Small intestine (tissue), 7 donors: ENCODE measurements around the gene DNASE2B. TPM values are rescaled to one million over a fixed set of nuclear protein-coding genes. Genes with fewer than 3 reads are reported as not detected.

Experiments used
- DNase-seq, 2 donors: peaks; one replicate each; pipeline versions ENCODE4 v3.0.0 to v3.0.0-alpha.2; 2013
- FAIRE-seq: peaks from 2 replicates; lab custom pipeline; 2012; peaks lifted over from hg19 to GRCh38; lab: Jason Lieb, UNC
- H3K27ac ChIP-seq, 3 donors: one replicate each; pipeline ENCODE4 v1.5.1; 2013; ENCODE audit warnings: low read length in 2 of 3, mild to moderate bottlenecking in 2 of 3, control low read depth in 1 of 3, inconsistent platforms in 1 of 3, low read depth in 1 of 3, moderate library complexity in 1 of 3
- H3K27me3 ChIP-seq, 3 donors: one replicate each; pipeline ENCODE4 v1.6.1; 2013; ENCODE audit warnings: low read length in 3 of 3, inconsistent platforms in 1 of 3; ENCODE audit not compliant: control insufficient read depth in 3 of 3, insufficient read depth in 3 of 3
- H3K36me3 ChIP-seq, 3 donors: one replicate each; pipeline ENCODE4 v1.6.1; 2013; ENCODE audit warnings: low read length in 3 of 3, inconsistent platforms in 1 of 3, low read depth in 1 of 3, mild to moderate bottlenecking in 1 of 3, moderate library complexity in 1 of 3; ENCODE audit not compliant: control insufficient read depth in 3 of 3, insufficient read depth in 2 of 3
- H3K4me1 ChIP-seq, 3 donors: one replicate each; pipeline ENCODE4 v1.6.1; 2013; ENCODE audit warnings: low read length in 2 of 3, inconsistent platforms in 1 of 3, low read depth in 1 of 3, mild to moderate bottlenecking in 1 of 3, moderate library complexity in 1 of 3; ENCODE audit not compliant: control insufficient read depth in 3 of 3, insufficient read depth in 2 of 3
- H3K4me3 ChIP-seq, 3 donors: one replicate each; pipeline ENCODE4 v1.5.1; 2013; ENCODE audit warnings: low read length in 3 of 3, control low read depth in 1 of 3, inconsistent platforms in 1 of 3, low read depth in 1 of 3, mild to moderate bottlenecking in 1 of 3, moderate library complexity in 1 of 3
- H3K9me3 ChIP-seq, 2 donors: one replicate each; pipeline ENCODE4 v1.6.1; 2013; ENCODE audit warnings: low read depth in 1 of 2, low read length in 1 of 2; ENCODE audit not compliant: control insufficient read depth in 2 of 2, insufficient read depth in 1 of 2
- WGBS, 3 donors: extraction: QIAGEN DNeasy Blood & Tissue Kit; methylation state at CpG; one replicate each; pipeline ENCODE4 v1.1.7; 2013; 5-methylcytosine and 5-hydroxymethylcytosine counted together
- polyA plus RNA-seq, 4 donors: library from polyadenylated mRNA; stranded (reverse) in 3 of 4; unstranded in 1 of 4; fragments of 200-250 nt in 3 of 4; fragments of 120-200 nt in 1 of 4; gene quantifications; one replicate each; pipeline versions ENCODE4 v1.2.1 to v1.2.3, GENCODE V29; 2013
- donor health status: healthy with polysubstance abuse.
- donor health status: control.
- donor health status: control.
- donor health status: Bipolar disorder and iron deficiency.
- donor health status: healthy.

Gene DNASE2B
- polyA plus RNA-seq, 4 donors: 0.09 to 0.18 TPM; not detected in 2

GRCh38 chr1:84356881-84357280 lies 41.4 kb upstream of the DNASE2B start:
- H3K4me3 ChIP-seq: no peak overlapping the region
- no peak overlapping the region for H3K27ac ChIP-seq
- no peaks in the 10 kb centered on the region for H3K4me1 ChIP-seq
- WGBS, 3 donors: 69 to 94% (median 73%) methylated on average over 1 of the region's 1 CpG
- H3K36me3 ChIP-seq: no peaks in the 10 kb centered on the region
- peaks cover 0 to 2% of the 10 kb centered on the region in 2 donors for H3K9me3 ChIP-seq
- H3K27me3 ChIP-seq: no peaks in the 10 kb centered on the region
- no peak for DNase-seq
- no peak for FAIRE-seq

DNA sequence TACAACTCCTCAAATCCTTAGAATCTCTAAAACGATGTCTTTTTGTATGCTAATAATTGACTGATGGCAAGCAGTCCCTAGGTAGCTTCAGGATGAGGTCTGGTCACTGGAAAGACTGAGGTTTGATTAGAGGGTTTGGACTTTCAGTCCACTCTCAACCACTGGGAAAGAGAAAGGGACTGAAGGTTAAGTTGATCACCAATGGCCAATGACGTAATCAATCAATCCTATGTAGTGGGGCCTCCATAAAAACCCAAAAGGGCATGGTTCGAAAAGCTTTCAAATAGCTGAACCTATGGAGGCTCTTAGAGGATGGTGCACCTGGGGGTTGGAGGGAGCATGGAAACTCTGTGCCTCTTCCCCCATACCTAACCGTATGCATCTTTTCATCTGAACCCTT lies 39.6 kb upstream of the DNASE2B start:
- Histone ChIP-seq H3K4me1 (no peaks in the 10 kb centered on the region), H3K36me3 (no peaks in the 10 kb centered on the region), H3K9me3 (peaks cover 0 to 2% of the 10 kb centered on the region in 2 donors), H3K27ac (no peak overlapping the region), H3K4me3 (no peak overlapping the region), H3K27me3 (no peaks in the 10 kb centered on the region)
- FAIRE-seq (no peak), DNase-seq (no peak)
- WGBS, 3 donors: 89 to 93% (median 92%) methylated on average over 4 of the region's 4 CpGs

DNA sequence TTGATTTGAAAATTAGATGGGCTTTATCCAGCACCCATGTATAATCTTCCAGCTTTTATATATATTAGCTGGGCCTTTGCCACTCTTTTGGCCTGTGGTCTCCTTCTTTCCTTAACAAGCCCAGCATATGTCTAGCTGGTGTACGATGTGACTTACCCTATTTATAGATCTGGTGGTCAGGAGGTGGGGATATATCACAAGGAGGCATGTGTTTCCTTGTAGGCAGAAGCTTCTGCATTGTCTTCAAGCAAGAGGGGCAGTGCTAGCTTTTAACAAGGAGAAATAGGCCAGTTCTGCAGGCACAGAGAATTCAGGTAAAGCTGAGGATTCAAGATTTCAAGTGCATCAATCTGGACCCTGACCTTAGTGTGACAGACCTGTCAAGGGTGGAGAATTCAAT lies 38.0 kb upstream of the DNASE2B start:
- FAIRE-seq: no peak
- H3K4me1 ChIP-seq: peaks cover 0 to 2% (median 0%) of the 10 kb centered on the region in 3 donors
- 77 to 85% (median 78%) methylated on average over 1 of the region's 1 CpG for WGBS, 3 donors

DNA sequence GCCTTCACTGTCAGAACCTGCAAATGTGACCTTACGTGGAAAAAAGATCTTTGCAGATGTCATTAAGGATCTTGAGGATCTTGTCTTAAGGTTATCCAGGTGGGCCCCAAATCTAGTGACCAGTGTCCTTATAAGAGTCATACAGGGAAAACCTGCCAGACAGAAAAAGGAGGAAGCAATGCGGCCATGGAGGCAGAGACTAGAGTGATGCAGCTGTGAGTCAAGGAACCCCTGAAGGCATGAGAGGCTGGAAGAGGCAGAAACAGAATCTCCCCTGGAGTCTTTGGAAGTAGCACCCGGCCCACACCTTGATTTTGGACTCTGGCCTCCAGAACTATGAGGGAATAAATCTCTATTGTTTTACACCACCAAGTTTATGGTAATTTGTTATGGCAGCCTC lies 36.5 kb upstream of the DNASE2B start:
- peaks cover 2 to 8% (median 2%) of the 10 kb centered on the region in 3 donors for H3K4me1 ChIP-seq
- H3K27me3 ChIP-seq: no peaks in the 10 kb centered on the region
- peak in 1 of 2 donors; percentile 12 for DNase-seq
- no peaks in the 10 kb centered on the region for H3K36me3 ChIP-seq
- peaks cover 0 to 2% of the 10 kb centered on the region in 2 donors for H3K9me3 ChIP-seq
- 67 to 86% (median 72%) methylated on average over 3 of the region's 3 CpGs for WGBS, 3 donors
- no peak overlapping the region for H3K27ac ChIP-seq
- FAIRE-seq: no peak
- H3K4me3 ChIP-seq: no peak overlapping the region

More for the DNA sequence above, 38.0 kb upstream of the DNASE2B start:
- no peak overlapping the region for H3K4me3 ChIP-seq
- H3K27me3 ChIP-seq: no peaks in the 10 kb centered on the region
- no peak for DNase-seq
- H3K36me3 ChIP-seq: no peaks in the 10 kb centered on the region
- H3K9me3 ChIP-seq: peaks cover 0 to 2% of the 10 kb centered on the region in 2 donors
- H3K27ac ChIP-seq: no peak overlapping the region

DNA sequence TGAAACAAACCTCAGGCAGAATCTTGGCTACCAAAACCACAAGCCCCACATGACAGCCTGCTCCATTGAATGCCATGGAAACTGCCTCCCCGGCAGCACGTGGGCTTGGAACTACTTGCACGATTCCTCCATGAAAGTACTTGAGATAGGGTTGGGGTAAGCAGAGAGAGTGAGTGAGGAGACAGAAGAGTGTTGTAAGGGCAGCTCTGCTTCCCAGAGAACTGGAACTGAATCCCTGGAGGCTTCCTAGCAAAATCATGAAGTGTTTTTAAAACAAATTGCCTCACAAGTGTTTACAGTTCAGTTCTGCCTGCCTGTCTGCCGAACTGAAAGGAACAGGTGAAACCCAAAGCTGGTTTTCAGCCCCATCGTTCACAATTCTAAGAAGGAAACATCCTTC lies 35.3 kb upstream of the DNASE2B start:
- no peaks in the 10 kb centered on the region for H3K27me3 ChIP-seq
- H3K27ac ChIP-seq: no peak overlapping the region
- H3K4me3 ChIP-seq: no peak overlapping the region
- H3K36me3 ChIP-seq: no peaks in the 10 kb centered on the region
- 50 to 74% (median 64%) methylated on average over 5 of the region's 5 CpGs for WGBS, 3 donors
- no peak for DNase-seq
- peaks cover 0 to 4% of the 10 kb centered on the region in 2 donors for H3K9me3 ChIP-seq
- peaks cover 2 to 8% (median 2%) of the 10 kb centered on the region in 3 donors for H3K4me1 ChIP-seq
- FAIRE-seq: no peak

DNA sequence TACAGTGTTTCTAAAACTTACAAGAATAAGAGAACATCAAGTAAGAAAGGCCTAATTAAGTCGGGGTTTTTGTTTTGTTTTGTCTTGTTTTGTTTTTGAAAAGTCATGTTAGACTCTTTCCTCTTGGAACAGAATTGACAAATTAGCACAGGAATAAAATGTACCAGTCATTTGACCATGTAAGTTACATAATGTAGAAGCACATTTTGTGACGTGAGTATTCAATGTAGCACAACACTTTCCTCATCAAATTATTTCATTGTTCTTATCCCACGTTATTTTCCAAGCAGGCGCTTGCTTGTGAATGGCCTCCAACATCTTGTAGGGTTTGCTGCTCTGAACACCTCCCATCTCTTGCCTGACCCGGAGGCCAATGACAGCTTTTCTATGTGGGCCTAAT lies 34.7 kb upstream of the DNASE2B start:
- Histone ChIP-seq H3K4me3 (no peak overlapping the region), H3K27ac (no peak overlapping the region), H3K4me1 (peaks cover 2 to 8% (median 2%) of the 10 kb centered on the region in 3 donors), H3K9me3 (peaks cover 0 to 10% of the 10 kb centered on the region in 2 donors), H3K36me3 (no peaks in the 10 kb centered on the region), H3K27me3 (no peaks in the 10 kb centered on the region)
- DNase-seq: no peak
- WGBS, 3 donors: 83 to 93% (median 91%) methylated on average over 5 of the region's 5 CpGs
- FAIRE-seq: no peak

GRCh38 chr1:84365225-84366221 lies 32.8 kb upstream of the DNASE2B start:
- H3K4me1 ChIP-seq: peaks cover 2 to 8% (median 2%) of the 10 kb centered on the region in 3 donors
- peaks cover 0 to 12% of the 10 kb centered on the region in 2 donors for H3K9me3 ChIP-seq
- H3K27me3 ChIP-seq: no peaks in the 10 kb centered on the region
- peak; percentile 53 for FAIRE-seq
- 35 to 41% (median 38%) methylated on average over 3 of the region's 3 CpGs for WGBS, 3 donors
- no peaks in the 10 kb centered on the region for H3K36me3 ChIP-seq
- H3K4me3 ChIP-seq: no peak overlapping the region
- H3K27ac ChIP-seq: peak overlapping the region; percentile 56 to 81 (median 72)
- peak; percentile 63 to 95 for DNase-seq

DNA sequence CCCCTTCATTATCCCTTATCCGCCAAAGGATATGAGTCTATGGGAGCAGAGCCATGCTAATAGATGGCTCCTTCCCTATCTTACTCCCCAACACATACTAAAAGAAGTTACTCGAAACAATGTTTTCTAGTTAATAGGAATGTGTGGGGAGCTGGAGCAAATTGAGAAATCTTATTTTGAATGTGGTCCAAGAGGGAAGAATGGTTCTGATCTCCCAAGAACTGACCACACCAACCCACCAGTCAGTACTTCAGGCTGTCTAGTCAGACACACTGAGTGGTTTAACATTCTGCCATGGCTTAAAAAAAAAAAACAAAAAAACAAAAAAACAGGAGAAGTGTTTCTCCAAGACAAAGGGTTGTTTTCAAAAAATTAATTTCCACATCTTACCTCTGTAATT lies 31.5 kb upstream of the DNASE2B start:
- Histone ChIP-seq H3K27me3 (no peaks in the 10 kb centered on the region), H3K9me3 (peaks cover 0 to 12% of the 10 kb centered on the region in 2 donors), H3K27ac (no peak overlapping the region), H3K4me1 (peaks cover 2 to 8% (median 2%) of the 10 kb centered on the region in 3 donors), H3K4me3 (no peak overlapping the region), H3K36me3 (no peaks in the 10 kb centered on the region)
- DNase-seq: no peak
- no peak for FAIRE-seq
- 86 to 98% (median 86%) methylated on average over 2 of the region's 2 CpGs for WGBS, 3 donors
